GM12892 (cell line): Measurements from ENCODE around the gene DYNLT1.
"Not testable (repeated sequence)": the region's sequence is repeated elsewhere in the genome, so short reads cannot be mapped to it uniquely, and the experiment has no call there.

Experiments
- DNase-seq: peaks from one replicate; pipeline ENCODE4 v3.0.0; 2011; ENCODE audit not compliant: insufficient read length
- FAIRE-seq: peaks from 2 replicates; lab custom pipeline; 2011; peaks lifted over from hg19 to GRCh38; lab: Jason Lieb, UNC
- POLR2A ChIP-seq: IDR thresholded peaks from 2 replicates; pipeline ENCODE4 v1.6.1; 2011; ENCODE audit warnings: low read depth, low read length, control low read depth
- POLR2AphosphoS5 ChIP-seq: IDR thresholded peaks from 2 replicates; pipeline ENCODE4 v1.6.1; 2011; ENCODE audit warnings: low read depth, low read length, control low read depth
- TAF1 ChIP-seq: IDR thresholded peaks from 2 replicates; pipeline ENCODE4 v1.6.1; 2011; ENCODE audit warnings: low read depth, mild to moderate bottlenecking, control low read depth, low read length, borderline replicate concordance

DYNLT1 gene

DNA sequence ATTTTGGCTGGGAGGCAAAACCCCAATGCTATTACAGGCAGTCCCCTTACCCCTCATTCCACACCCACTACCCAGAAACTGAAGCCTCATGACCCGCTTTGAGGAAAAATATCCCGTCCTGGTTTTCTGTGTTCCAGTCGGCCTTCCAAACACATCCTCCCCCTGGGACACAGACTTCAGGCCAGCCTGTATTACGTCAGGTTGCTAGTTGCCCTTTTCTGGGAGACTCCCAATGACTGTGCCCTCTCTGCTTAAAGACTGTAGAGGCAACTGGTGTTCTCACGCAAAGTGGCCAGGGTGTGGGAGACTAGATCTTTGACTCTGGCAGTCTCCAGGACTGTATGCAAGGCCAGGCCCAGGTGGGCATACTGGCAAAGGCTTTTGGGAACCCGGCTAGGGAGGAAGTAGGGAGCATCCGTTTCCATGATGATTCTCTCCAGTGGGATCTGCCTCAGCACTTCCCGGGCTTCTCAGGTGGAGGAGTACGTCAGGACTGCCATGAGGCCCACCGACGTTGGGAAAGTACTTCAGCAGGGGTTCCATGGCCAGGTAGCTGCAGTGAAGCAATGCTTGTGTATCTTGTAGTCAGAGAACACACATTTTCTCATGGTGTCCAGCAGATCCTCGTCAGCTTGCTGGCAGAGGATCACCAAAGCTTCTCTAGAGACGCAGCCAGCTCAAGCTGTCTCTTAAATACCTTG, 34.9 kb downstream of the DYNLT1 start:
- DNase-seq (no peak), FAIRE-seq (no peak)
- TF ChIP-seq TAF1 (no peak), POLR2AphosphoS5 (no peak), POLR2A (no peak)

DNA sequence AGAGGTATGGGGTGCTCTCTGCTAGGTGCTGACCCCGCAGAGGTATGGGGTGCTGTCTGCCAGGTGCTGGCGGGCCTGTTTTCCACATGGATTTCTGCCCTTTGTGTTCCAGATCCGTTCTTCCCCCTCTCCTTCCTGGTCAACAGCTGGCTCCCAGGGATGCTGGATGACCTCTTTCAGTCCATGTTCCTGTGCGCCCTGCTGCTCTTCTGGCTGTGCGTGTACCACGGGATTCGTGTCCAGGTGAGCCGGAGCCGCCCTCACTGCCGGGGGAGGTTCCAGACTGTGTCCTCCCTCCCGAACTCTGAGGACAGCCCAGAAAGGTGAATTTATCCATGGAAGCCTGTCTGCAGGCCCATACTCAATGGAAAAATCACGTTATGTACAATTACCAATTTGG, 36.3 kb downstream of the DYNLT1 start:
- no peak for TF ChIP-seq TAF1
- TF ChIP-seq POLR2A: no peak
- TF ChIP-seq POLR2AphosphoS5: no peak
- no peak for FAIRE-seq

DNA sequence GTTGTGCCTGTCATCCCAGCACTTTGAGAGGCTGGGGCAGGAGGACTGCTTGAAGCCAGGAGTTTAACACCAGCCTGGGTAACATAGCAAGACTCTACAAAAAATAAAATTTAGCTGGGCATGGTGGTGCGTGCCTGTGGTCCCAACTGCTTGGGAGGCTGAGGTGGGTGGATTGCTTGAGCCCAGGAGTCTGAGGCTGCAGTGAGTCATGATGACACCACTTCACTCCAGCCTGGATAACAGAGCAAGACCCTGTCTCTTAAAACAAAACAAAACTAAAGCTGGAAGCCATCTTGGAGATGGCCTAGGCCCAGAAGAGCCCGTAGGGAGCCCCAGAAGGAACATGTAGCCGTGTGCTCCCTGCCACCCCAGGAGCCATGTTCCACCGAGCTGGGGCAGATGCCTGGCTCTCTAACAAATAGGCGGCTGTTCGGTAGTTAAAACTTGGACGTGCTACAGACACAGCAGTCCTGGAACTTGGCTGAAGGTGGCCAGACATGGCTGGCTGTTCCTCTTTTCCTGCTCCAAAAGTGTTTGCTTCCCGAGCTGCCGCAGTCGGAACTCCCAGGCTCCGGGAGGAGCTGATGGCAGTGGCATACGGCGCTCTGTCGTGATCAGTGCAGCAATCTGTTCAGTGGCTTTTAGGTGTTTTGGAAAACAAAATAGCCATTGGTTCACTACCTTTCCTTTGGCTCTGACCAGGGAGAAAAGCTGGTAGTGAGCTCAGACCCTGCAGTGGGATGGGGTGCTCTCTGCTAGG, 37.0 kb downstream of the DYNLT1 start:
- DNase-seq (no peak), FAIRE-seq (no peak)
- TF ChIP-seq POLR2AphosphoS5 (no peak), POLR2A (no peak), TAF1 (no peak)

More for the DNA sequence above, 36.3 kb downstream of the DYNLT1 start:
- DNase-seq: no peak

DNA sequence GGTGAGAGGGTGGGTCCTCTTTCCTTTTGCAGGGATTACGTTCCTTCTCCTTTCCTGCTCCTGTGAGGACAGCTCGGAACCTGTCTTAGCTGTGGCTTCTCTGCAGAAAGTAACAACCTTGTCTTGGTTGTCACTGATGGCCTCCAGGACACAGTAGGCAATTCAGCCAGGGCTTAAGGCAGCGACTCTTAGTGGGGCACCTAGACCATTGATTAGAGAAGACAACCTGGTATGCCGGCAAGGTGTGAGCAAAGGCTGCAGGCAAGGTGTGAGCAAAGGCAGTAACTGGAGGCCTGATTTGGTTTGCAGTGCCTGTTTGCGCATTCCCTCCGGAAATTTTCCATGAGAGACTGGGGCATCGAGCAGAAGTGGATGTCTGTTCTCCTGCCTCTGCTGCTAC, 37.6 kb downstream of the DYNLT1 start:
- TF ChIP-seq POLR2AphosphoS5: no peak
- no peak for TF ChIP-seq POLR2A
- TF ChIP-seq TAF1: no peak
- DNase-seq: no peak
- no peak for FAIRE-seq

DNA sequence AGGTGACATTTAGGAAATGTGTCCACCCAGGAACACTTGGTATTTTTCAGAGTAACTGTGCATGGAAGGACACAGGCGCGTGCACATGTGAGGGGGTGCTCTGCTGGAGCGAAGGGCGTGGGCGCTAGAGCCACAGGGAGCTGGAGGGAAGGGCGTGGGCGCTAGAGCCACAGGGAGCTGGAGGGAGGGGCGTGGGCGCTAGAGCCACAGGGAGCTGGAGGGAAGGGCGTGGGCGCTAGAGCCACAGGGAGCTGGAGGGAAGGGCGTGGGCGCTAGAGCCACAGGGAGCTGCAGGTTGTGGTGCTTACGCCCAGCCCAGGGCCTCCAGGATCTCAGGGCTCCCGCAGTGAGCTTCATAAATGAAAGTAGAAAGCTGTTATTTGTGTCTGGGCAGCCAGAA, 38.5 kb downstream of the DYNLT1 start:
- not testable (repeated sequence) for FAIRE-seq

DNA sequence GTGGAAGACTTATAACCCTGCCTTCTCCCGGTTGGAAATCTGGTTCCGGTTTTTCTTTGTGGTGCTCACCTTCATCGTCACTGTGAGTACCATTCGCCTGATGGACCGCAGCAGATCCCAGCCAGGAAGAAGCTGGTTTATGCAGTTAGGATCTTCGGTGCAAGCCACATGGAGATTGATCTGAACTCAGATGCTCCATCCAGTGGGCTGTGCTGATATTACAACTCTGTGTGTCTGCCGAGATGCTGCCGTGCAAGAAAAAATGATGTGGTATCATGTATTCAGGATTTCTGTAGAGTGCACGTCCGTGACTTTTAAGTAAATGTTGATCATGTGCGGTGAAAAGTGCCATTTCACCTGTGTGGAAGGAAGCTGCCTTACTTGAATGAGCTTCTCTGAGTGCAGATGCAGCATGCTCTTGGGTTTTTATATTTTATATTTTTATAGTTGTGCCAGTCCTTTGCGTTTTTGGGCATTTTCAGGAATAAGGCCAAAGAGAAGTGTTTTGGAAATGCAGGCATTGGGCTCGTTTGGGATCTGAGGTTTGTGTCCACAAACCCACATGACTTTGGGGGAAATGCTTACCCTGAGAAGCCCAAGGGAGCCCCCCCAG, 39.2 kb downstream of the DYNLT1 start:
- FAIRE-seq: peak; percentile 95
- TF ChIP-seq POLR2AphosphoS5 (no peak), TAF1 (no peak), POLR2A (no peak)
- peak; percentile 44 for DNase-seq

More for the DNA sequence above, 38.5 kb downstream of the DYNLT1 start:
- not testable (repeated sequence) for DNase-seq

DNA sequence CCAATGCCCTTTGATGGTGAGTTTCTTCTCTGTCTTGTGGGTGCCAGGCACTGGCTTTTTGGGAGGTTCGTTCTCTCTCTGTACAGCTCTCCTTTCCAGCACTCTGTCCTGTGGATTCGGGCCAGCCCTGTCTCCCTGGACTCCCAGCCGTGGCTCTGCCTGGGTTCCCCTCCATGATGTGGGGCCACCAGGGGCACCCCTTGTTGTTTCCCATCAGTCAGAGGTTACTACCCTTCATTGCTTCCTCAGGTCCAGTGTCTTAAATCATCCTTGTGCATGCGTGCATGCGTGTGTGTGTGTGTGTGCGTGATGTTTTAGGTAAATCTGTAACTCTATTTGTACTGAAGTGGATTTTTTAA, 40.5 kb downstream of the DYNLT1 start:
- TF ChIP-seq POLR2AphosphoS5: no peak
- TF ChIP-seq TAF1: no peak
- TF ChIP-seq POLR2A: no peak
- DNase-seq (no peak), FAIRE-seq (no peak)

DNA sequence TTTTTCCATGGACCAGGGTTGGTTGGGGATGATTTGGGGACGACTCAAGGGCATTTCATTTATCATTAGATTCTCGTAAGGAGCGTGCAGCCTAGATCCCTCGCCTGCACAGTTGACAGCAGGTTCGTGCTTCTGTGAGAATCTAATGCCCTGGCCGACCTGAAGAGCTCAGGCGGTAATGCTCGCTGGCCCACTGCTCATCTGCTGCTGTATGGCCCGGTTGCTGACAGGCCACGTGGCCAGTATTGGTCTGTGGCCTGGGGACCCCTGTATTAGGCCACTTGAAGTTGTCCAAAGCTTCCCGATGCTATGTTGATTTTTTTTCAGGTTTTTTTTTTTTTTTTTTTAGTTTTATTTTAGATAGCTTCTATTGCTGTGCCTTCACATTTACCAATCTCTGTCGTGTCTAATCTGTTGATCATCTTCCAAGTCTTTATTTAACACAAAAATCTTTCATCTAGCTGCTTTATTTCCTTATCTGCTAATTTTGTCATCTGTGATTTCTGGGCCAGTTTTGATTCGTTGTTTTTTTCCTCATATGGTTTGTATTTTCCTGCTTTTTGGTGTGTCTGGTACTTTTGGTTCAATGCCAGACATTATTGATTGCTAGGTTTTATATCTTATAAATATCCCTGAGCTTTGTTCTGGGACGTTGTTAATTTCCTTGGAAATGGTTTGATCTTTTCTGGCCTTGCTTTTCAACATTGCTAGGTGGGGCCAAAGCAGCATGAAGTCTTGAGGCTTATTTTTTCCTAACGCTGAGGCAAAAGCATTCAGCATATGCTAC, 41.1 kb downstream of the DYNLT1 start:
- no peak for TF ChIP-seq POLR2A
- no peak for TF ChIP-seq POLR2AphosphoS5
- TF ChIP-seq TAF1: no peak
- DNase-seq (no peak), FAIRE-seq (no peak)

DNA sequence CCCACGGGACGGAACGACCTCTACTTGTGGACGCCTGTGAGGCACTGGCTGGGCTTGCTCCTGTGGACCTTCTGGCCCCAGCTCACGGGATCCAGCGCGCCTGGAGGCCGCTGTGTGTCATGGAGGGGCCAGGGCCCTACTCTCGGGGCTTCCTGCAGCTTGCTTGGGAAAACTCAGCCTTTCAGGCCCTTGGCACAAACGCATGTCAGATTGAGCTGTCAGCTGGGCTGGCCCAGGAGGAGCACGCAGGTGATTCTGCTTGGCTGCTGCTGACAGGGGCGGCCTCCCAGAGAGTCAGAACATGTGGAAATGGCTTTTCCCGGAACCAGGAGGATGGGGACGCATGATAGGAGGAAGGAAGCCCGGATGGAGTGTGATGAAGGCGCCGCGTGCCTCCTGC, 44.9 kb downstream of the DYNLT1 start:
- no peak for FAIRE-seq
- TF ChIP-seq TAF1: no peak
- TF ChIP-seq POLR2AphosphoS5: no peak
- TF ChIP-seq POLR2A: no peak
- no peak for DNase-seq

DNA sequence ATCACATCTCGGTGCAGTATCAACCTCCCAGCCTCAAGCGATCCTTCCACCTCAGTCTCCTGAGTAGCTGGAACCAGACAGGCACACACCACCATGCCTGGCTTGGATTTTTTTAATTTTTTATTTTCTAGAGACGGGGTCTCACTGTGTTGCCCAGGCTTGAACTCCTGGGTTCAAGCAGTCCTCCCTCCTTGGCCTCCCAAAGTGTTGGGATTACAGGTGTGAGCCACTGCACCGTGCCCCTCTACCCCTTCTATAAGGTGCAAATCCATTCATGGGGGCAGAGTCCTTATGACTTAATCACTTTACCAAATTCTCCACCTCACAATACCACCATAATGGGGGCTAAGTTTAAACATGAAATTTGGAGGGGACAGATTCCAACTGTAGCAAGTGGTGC, 47.0 kb downstream of the DYNLT1 start:
- FAIRE-seq: no peak
- DNase-seq: no peak
- no peak for TF ChIP-seq TAF1

DNA sequence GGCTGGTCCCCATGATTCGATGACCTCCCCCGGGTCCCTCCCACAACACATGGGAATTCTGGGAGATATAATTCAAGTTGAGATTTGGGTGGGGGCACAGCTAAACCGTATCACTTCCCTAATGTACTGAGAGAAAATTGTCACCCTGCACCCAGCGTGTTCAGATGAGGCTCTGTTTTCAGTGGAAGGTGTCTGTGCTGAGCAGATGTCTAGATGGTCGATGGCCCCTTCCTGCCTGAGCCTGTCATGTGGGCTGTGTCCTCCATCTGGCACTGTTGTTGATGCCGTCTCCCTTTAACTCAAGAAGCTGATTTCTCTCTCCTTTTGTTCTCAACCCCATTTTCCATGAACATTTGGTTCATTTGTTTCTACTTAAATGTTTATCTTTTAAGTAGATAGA, 47.7 kb downstream of the DYNLT1 start:
- no peak for FAIRE-seq
- TF ChIP-seq POLR2AphosphoS5: no peak
- TF ChIP-seq POLR2A: no peak
- no peak for TF ChIP-seq TAF1
- no peak for DNase-seq

DNA sequence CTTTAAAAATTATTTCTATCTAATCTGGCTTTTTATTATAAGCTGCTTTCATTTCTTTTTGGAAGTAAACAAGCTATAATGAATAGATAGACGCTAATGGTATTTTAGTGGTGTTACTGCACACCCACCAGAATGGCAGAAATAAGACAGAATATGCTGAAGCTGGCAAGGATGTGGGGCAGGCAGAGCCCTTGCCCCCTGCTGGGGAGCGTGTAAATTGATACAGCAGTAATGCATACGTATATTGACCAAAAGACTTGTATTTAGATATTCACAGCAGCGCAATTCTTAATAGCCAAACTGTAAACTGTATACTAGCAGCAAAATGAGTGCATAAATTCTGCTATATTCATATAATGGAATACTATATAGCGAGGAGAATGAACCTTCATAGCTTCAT, 49.3 kb downstream of the DYNLT1 start:
- no peak for FAIRE-seq

More for the DNA sequence above, 49.3 kb downstream of the DYNLT1 start:
- TF ChIP-seq POLR2A (no peak), POLR2AphosphoS5 (no peak), TAF1 (no peak)
- DNase-seq: no peak
